ENCODE results near the gene SMAD1.
A peak's percentile ranks its signal among the peaks of the same experiment; 100 is the strongest.

SMAD1 gene

GRCh38 chr4:145563293-145563985 lies 81.8 kb downstream of the SMAD1 start:
- ATAC-seq, result no peak
- no peak for TF ChIP-seq PATZ1 (CRISPR knock-in tag; IDR thresholded peaks at IDR 0.05; ENCODE audit: borderline replicate concordance)
- TF ChIP-seq TOX (CRISPR knock-in tag; IDR thresholded peaks at IDR 0.05; ENCODE audit: borderline replicate concordance), result no peak

- peak; percentile 12; the same call in 2 of the 3 replicates for ATAC-seq
- TF ChIP-seq ESRRG (CRISPR knock-in tag; IDR thresholded peaks at IDR 0.05), result no peak
- peak; percentile 83 for TF ChIP-seq ZFP30 (CRISPR knock-in tag; IDR thresholded peaks at IDR 0.05)
Observed at GRCh38 chr4:145564540-145564939, 82.9 kb downstream of the SMAD1 start.

GRCh38 chr4:145565328-145565727 lies 83.7 kb downstream of the SMAD1 start:
- TF ChIP-seq BACH2 (CRISPR knock-in tag; IDR thresholded peaks at IDR 0.05; ENCODE audit: borderline replicate concordance) (no peak), ZNF8 (CRISPR knock-in tag; IDR thresholded peaks at IDR 0.05) (no peak), ZC3H10 (CRISPR knock-in tag; IDR thresholded peaks at IDR 0.05) (no peak), POU6F1 (CRISPR knock-in tag; IDR thresholded peaks at IDR 0.05; ENCODE audit: borderline replicate concordance, low read depth) (no peak), ZNF565 (CRISPR knock-in tag; conservative IDR thresholded peaks at IDR 0.05; ENCODE audit: low read depth) (no peak), TCF4 (CRISPR knock-in tag; IDR thresholded peaks at IDR 0.05; ENCODE audit: borderline replicate concordance) (no peak), CSRNP3 (CRISPR knock-in tag; IDR thresholded peaks at IDR 0.05) (no peak), ZFP3 (CRISPR knock-in tag; IDR thresholded peaks at IDR 0.05) (no peak), TSHZ2 (CRISPR knock-in tag; IDR thresholded peaks at IDR 0.05) (no peak), PATZ1 (CRISPR knock-in tag; IDR thresholded peaks at IDR 0.05; ENCODE audit: borderline replicate concordance) (no peak), RARB (CRISPR knock-in tag; IDR thresholded peaks at IDR 0.05) (no peak)
- no peak for ATAC-seq

GRCh38 chr4:145566086-145566708 lies 84.5 kb downstream of the SMAD1 start:
- no peak for TF ChIP-seq ZFP30 (CRISPR knock-in tag; IDR thresholded peaks at IDR 0.05)
- no peak for TF ChIP-seq PPARA (CRISPR knock-in tag; IDR thresholded peaks at IDR 0.05; ENCODE audit: borderline replicate concordance)
- TF ChIP-seq CSDC2 (CRISPR knock-in tag; IDR thresholded peaks at IDR 0.05), result no peak
- no peak for TF ChIP-seq SNAI2 (CRISPR knock-in tag; IDR thresholded peaks at IDR 0.05)
- TF ChIP-seq BACH2 (CRISPR knock-in tag; IDR thresholded peaks at IDR 0.05; ENCODE audit: borderline replicate concordance), result no peak
- TF ChIP-seq TCF4 (CRISPR knock-in tag; IDR thresholded peaks at IDR 0.05; ENCODE audit: borderline replicate concordance), result no peak
- TF ChIP-seq ISL1 (CRISPR knock-in tag; IDR thresholded peaks at IDR 0.05), result no peak
- no peak for TF ChIP-seq ARNTL (CRISPR knock-in tag; IDR thresholded peaks at IDR 0.05; ENCODE audit: borderline replicate concordance, low read depth)
- TF ChIP-seq ZNF8 (CRISPR knock-in tag; IDR thresholded peaks at IDR 0.05), result no peak
- no peak for TF ChIP-seq ZFP3 (CRISPR knock-in tag; IDR thresholded peaks at IDR 0.05)
- TF ChIP-seq GLIS3 (CRISPR knock-in tag; IDR thresholded peaks at IDR 0.05), result no peak
- no peak for TF ChIP-seq TSHZ2 (CRISPR knock-in tag; IDR thresholded peaks at IDR 0.05)
- TF ChIP-seq TOX (CRISPR knock-in tag; IDR thresholded peaks at IDR 0.05; ENCODE audit: borderline replicate concordance), result no peak
- no peak for TF ChIP-seq ZC3H10 (CRISPR knock-in tag; IDR thresholded peaks at IDR 0.05)
- ATAC-seq, result peak; percentile 49
